ENCODE data around the gene EIF2B2.

The EIF2B2 gene

DNA sequence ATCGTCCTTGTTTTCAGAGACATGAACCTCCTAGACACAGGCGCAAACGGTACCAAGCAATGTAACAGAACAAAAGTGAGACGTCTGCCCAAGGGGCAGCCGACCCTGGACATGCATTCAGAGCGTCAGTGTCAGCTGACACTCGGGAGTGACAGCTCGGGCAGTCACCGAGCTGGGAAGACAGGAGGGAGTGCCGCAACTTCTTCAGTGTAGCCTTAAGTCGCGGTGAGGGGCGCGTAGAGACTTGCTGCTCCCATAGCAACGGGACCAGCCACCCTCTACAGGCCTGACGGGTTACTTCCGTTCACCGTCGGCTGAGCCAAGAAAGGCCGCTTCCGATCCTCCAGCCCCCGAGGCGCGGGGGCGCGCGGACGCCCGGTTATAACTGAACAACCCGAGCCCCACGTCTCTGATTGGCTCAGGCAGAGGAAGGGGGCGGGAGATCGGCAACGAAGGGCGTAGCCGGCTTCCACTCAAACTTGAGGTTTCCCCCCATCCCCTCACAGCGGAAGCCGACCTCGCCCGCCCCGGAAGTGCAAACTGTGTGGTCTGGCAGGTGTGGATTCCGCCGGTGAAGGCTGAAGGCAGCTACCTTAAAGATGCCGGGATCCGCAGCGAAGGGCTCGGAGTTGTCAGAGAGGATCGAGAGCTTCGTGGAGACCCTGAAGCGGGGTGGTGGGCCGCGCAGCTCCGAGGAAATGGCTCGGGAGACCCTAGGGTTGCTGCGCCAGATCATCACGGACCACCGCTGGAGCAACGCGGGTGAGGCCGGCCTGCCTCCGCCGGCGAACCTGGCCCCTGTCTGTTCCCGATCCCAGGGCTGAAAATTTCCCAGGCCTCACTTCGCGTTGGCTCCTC lies at the start of gene EIF2B2:
TSS of gene EIF2B2 (plus strand) at position 530 of the 858 bp plus-strand sequence. CDS start at position 600, 70 bp downstream.
- peak; percentile 97 to 98 for DNase-seq

DNA sequence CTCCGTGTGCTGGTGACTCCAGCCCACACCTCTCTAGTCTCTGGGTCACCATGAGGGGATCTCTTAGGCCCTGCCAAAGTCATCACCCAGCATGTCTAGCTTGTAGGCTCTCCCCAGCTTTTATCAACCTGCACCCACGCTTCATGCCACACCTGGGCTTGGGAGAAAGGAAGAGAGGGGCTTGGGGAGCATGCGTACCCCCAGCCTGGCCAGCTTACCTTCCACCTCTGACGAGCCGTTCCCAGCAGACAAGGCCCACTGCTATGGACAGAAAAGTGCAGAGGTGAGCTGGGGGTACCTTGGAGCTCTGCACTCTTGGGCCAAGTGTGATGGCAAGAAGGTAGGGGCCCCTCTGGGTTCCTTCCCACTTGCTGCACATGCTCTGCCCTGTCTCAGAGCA lies 49.0 kb upstream of the EIF2B2 start:
- no peak for TF ChIP-seq POLR2A (IDR thresholded peaks at IDR 0.05; ENCODE audit: low read length)
- no peak for TF ChIP-seq GATA1 (IDR thresholded peaks at IDR 0.05; ENCODE audit: low read depth, low read length)
- DNase-seq = no peak

More for the DNA sequence above, at the start of gene EIF2B2:
- peak; percentile 89 for TF ChIP-seq POLR2A (IDR thresholded peaks at IDR 0.05; ENCODE audit: low read length)
- TF ChIP-seq GATA1 (IDR thresholded peaks at IDR 0.05; ENCODE audit: low read depth, low read length) = no peak

DNA sequence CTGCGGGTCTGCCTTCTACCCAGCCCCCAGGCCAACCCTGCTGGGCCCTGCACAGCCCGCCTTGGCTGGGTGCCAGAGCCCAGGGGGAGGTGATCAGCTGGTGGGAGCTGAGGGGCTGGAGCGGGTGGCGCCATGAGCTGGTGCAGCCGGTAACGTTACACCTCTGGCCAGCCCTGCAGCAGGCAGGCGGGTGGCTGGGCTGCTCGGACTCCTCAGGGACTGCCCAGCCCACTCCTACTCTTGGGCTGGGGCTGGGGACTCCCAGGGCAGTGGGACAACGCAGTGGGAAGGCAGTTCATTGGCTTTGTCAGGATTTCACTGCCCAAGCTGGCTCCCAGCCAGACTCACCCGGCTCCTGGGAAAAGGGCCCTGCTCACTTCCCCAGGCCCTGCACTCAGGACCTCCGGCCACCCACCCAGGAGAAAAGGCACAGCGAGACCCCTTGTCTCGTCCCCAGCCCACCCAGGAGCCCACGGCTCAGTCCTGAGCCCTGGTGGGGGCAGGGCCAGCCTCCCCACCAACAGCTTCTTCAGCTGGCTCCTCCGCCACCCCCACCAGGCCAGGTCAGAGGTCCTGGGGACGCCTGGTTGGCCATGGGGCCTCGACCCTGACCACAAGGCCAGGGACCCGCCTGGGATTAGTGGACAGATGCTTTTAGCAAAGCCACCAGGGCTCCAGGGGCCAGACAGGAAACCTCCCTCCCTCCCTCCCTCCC lies 48.3 kb upstream of the EIF2B2 start:
- TF ChIP-seq POLR2A (IDR thresholded peaks at IDR 0.05; ENCODE audit: low read length) (no peak), GATA1 (IDR thresholded peaks at IDR 0.05; ENCODE audit: low read depth, low read length) (no peak)
- DNase-seq = peak in 1 of 2 experiments; percentile 25

DNA sequence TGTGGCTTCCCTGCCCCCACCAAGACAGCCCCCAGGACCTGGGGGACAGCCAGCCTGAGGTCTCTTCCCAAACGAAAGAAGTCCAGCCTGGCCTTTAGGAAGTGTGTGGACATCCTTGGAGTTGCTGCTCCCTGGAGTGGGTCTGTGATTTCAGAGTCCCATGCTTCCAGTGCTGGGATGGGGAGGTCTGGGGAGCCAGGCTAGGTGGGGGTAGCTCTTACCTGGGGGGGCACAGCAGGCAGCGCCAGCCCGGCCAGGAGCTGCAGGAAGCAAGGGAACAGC lies 47.8 kb upstream of the EIF2B2 start:
- no peak for TF ChIP-seq POLR2A (IDR thresholded peaks at IDR 0.05; ENCODE audit: low read length)
- TF ChIP-seq GATA1 (IDR thresholded peaks at IDR 0.05; ENCODE audit: low read depth, low read length) = no peak
- no peak for DNase-seq

DNA sequence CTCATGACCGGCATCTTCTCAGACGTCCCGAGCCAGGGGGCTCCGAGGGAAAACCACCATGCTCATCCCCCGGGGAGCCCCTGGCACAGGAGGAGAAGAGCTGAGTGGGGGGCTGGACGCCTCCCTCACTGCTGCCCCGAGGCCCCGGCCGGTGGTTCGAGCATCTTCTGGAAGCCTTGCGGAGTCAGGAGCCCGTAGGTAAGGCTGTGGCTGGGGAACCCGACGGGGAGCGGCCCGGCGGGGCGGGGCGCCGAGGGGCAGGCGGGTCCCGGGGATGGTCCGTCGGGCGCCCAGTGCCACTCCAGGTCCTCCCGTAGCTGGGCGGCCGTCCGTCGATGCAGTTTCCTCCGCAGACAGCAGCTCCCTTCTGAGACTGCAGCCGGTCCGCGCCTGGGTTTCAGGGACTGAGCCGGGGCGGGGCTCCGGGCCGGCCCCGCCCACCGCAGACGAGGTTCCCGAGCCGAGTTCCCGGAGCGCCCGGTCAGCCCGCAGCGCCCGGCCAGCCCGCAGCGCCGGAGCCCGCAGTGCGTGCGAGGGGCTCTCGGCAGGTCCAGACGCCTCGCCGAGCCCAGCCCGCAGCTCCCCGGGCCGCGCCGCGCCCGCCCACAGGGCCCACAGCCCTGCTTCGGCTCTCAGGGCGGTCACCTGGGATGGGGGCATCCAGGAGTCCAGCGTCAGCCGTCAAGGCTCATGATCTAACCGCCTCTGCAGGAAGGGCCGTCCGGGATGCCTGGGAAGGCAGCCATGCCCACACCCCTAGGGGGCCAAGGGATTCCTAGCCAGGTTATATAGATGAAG lies 47.3 kb upstream of the EIF2B2 start, which contains the start of gene PGF:
TSS of gene PGF (minus strand) at position 369 of the 798 bp plus-strand sequence. CDS start at position 14, 355 bp downstream.
- peak; percentile 44 to 64 for DNase-seq
- TF ChIP-seq GATA1 (IDR thresholded peaks at IDR 0.05; ENCODE audit: low read depth, low read length) (no peak), POLR2A (IDR thresholded peaks at IDR 0.05; ENCODE audit: low read length) (no peak)

DNA sequence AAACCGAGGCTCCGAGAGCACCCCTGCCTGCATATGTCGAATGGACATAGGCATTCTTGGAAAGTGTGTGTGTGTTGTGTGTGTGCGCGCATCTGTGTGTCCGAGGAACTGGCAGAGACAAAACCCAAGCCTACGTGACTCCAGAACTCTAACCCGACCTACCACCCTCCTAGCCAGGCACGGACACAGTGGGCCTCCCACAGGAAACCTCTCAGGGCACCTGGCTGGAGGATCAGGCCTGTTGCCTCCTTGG lies 46.8 kb upstream of the EIF2B2 start:
- no peak for DNase-seq
- TF ChIP-seq POLR2A (IDR thresholded peaks at IDR 0.05; ENCODE audit: low read length) (no peak), GATA1 (IDR thresholded peaks at IDR 0.05; ENCODE audit: low read depth, low read length) (no peak)

DNA sequence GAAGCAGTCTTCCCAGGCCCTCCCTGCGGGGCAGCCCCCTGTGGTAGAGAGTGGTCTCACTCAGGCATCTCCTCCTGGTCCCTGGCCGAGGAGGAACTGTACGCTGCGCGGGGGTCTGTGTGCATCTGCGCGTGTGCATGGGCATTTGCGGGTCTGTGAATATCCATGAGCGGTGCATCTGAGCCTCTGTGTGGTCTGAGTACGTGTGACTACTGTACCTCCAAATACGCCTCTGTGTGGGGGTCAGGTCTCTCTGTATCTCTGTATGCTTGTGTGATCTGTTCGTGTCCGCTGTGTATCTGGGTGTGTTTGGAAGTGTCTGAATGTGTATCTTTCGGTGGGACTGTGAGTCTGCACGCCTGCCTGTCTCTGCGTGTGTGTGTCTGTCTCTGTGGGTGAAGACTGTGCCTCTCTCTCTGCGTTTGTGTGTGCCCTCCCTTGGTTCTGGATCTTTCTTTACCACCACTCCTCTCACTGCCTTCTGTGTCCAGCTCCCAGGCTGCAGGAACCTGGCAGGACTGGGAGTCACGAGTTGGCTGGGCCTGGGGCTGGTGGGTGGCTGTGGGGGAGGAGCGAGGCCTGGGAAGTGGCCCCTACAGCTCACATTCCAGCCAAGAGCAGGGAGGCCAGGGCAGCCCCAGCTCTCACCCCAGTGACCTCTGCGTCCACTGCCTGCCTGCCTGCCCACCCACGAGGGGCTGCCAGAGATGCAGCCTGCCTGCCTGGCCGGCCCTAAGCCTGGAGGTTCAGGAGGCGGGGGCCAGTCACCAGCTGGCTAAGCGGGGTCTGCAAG lies 46.2 kb upstream of the EIF2B2 start:
- TF ChIP-seq GATA1 (IDR thresholded peaks at IDR 0.05; ENCODE audit: low read depth, low read length) (no peak), POLR2A (IDR thresholded peaks at IDR 0.05; ENCODE audit: low read length) (no peak)
- no peak for DNase-seq

DNA sequence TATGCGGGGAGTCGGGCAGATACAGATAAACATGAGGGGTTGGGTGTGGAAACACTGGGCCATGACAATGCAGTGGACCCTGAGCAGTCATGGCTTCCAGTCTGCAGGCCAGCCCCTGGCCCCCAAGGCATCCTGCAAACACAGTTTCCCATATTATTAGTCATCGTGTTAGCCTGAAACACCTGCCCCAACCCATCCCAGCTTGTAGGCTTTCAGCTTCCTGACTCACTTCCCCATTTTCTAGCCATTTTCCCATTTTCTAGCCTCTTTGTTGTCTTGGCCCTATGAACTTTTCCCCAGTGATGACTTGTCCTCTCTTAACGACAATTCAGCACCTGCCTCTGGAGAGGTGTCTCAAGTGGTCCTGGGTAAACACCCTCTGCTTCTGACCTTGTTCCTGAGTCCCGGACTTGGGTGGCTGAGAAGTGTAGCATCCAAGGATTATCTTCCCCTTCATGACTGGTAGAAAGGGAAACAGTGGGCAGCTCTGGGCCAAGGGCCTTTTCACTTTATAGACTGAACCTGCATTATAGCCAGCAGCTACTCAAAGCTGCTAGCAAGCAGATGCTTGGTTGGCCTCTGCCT lies 43.0 kb upstream of the EIF2B2 start:
- TF ChIP-seq POLR2A (IDR thresholded peaks at IDR 0.05; ENCODE audit: low read length) (no peak), GATA1 (IDR thresholded peaks at IDR 0.05; ENCODE audit: low read depth, low read length) (no peak)
- no peak for DNase-seq

DNA sequence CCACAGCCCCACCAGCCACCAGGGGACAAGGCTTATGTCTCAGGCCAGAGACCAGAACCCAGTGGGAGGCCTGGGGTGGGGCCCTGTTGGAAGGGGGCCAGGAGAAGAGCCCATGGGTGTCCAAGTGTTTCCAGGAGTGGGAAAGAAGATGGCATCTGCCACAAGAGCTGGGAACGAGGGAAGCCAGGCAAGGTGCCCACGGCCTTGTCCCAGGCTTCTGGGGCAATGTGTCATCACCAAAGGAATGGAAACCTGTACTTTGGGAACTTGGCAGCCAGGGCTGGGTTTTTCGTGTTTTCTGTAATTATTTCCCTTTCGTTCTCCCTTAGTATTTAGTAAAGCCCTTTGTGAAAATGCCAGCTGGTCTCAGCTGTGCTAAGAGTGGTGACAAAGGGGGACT lies 42.0 kb upstream of the EIF2B2 start:
- no peak for TF ChIP-seq POLR2A (IDR thresholded peaks at IDR 0.05; ENCODE audit: low read length)
- no peak for DNase-seq

DNA sequence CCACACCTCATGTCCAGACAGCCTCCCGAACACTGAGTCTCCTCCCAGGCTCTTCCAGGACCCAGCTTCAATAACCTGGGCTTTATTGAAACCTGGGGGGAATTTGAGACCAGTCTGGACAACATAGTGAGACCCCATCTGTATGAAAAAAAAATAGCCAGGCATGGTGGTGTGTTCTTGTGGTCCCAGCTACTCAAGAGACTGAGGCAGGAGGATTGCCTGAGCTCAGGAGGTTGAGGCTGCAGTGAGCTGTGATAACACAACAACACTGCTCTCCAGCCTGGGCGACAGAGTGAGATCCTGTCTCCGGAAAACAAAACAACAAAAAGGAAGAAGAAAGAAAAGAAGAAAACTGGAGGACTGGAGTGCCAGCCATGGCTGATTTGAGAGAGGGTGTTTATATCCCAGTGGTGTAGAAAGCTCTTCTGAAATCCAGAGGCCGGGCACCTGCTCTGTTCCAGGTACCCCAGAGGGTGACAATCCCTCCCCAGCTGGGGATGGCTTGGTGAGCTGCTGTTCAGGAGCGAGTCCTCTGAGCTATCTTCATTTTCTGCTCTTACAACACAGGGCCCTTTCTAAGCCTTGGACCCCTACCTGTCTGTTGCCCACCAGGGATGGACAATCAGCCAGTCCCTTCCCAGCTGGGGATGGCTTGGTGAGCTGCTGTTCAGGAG lies 41.3 kb upstream of the EIF2B2 start:
- TF ChIP-seq GATA1 (IDR thresholded peaks at IDR 0.05; ENCODE audit: low read depth, low read length) = no peak
- no peak for TF ChIP-seq POLR2A (IDR thresholded peaks at IDR 0.05; ENCODE audit: low read length)
- DNase-seq = no peak

DNA sequence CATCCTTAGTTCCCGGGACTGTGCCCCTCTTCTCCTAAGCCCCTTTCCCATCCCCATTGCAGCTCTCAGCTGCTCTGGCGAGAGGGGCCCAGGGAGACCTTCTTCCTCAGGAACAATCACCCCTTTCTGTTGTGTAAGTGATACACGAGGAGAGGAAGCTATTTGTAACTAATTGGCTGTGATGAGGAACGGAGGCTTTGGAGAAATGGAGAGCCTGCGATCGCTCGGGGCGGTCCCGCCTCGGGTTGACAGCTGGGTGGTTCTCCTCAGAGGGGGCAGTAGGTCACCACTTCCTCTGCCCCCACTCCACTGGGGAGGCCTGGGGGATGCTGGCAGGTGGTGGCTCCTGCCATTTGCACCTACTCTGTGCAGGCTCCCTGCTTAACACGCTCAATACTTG lies 40.7 kb upstream of the EIF2B2 start:
- no peak for TF ChIP-seq POLR2A (IDR thresholded peaks at IDR 0.05; ENCODE audit: low read length)
- TF ChIP-seq GATA1 (IDR thresholded peaks at IDR 0.05; ENCODE audit: low read depth, low read length) = no peak
- no peak for DNase-seq

DNA sequence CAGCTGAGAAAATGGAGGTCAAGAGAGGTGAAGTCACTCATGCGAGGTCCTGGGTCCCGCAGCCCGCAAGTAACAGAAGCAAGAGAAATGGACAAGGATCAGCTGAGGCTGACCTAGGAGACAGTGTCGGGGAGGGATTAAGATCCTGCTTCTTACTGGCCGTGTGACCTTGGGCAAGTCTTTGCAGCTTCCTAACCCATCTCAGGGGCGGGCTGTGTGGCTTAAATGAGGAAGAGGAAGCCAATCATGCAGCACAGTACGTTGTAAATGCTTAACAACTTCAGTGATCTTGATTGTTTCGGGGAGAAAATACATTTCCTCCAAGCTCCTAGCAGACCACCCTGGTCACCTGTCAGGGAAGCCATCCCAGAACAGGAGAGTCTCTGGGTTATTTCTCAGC lies 40.2 kb upstream of the EIF2B2 start:
- TF ChIP-seq GATA1 (IDR thresholded peaks at IDR 0.05; ENCODE audit: low read depth, low read length) (no peak), POLR2A (IDR thresholded peaks at IDR 0.05; ENCODE audit: low read length) (no peak)
- no peak for DNase-seq
